ENCODE results near the gene ME3.

Gene ME3

GRCh38 chr11:86673872-86674750 lies 1.7 kb upstream of the ME3 start:
- no peak for TF ChIP-seq CTCF (IDR thresholded peaks at IDR 0.05; ENCODE audit: low read depth, low read length)
- DNase-seq (ENCODE audit: extremely low read depth, low read depth) = no peak

GRCh38 chr11:86673055-86673843 lies 833 bp upstream of the ME3 start:
- no peak for DNase-seq (ENCODE audit: extremely low read depth, low read depth)
- TF ChIP-seq CTCF (IDR thresholded peaks at IDR 0.05; ENCODE audit: low read depth, low read length) = no peak

GRCh38 chr11:86671531-86672006 lies 847 bp downstream of the ME3 start:
- DNase-seq (ENCODE audit: extremely low read depth, low read depth) = no peak
- TF ChIP-seq CTCF (IDR thresholded peaks at IDR 0.05; ENCODE audit: low read depth, low read length) = no peak

GRCh38 chr11:86670911-86671310 lies 1.5 kb downstream of the ME3 start:
- no peak for TF ChIP-seq CTCF (IDR thresholded peaks at IDR 0.05; ENCODE audit: low read depth, low read length)
- DNase-seq (ENCODE audit: extremely low read depth, low read depth) = no peak

GRCh38 chr11:86670181-86670580 lies 2.2 kb downstream of the ME3 start:
- DNase-seq (ENCODE audit: extremely low read depth, low read depth) = no peak
- TF ChIP-seq CTCF (IDR thresholded peaks at IDR 0.05; ENCODE audit: low read depth, low read length) = no peak

- no peak for DNase-seq (ENCODE audit: extremely low read depth, low read depth)
- TF ChIP-seq CTCF (IDR thresholded peaks at IDR 0.05; ENCODE audit: low read depth, low read length) = no peak
These were observed 3.0 kb downstream of the ME3 start for GRCh38 chr11:86669424-86669823.

GRCh38 chr11:86668929-86669328 lies 3.5 kb downstream of the ME3 start:
- no peak for DNase-seq (ENCODE audit: extremely low read depth, low read depth)
- TF ChIP-seq CTCF (IDR thresholded peaks at IDR 0.05; ENCODE audit: low read depth, low read length) = no peak
